ENCODE results near the gene CENPVL3.

DNA sequence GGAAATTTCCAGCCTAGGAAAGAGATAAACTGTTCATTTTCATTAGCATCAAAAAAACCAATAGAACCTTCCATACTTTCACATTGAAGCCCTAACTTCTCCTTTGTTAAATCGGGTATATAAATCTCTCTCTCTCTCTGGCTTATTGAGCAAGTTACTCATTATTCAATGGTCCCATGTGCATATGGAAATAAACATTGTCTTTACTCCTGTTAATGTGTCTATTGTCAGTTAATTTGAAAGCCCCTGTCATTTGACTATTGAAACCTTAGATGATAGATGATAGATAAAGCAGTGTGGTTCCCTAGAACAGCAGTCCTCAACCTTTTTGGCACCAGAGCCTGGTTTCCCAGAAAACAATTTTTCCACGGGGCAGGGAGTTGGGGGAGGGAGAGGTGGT lies 46.8 kb downstream of the CENPVL3 start:
- TF ChIP-seq, protein P1, sequence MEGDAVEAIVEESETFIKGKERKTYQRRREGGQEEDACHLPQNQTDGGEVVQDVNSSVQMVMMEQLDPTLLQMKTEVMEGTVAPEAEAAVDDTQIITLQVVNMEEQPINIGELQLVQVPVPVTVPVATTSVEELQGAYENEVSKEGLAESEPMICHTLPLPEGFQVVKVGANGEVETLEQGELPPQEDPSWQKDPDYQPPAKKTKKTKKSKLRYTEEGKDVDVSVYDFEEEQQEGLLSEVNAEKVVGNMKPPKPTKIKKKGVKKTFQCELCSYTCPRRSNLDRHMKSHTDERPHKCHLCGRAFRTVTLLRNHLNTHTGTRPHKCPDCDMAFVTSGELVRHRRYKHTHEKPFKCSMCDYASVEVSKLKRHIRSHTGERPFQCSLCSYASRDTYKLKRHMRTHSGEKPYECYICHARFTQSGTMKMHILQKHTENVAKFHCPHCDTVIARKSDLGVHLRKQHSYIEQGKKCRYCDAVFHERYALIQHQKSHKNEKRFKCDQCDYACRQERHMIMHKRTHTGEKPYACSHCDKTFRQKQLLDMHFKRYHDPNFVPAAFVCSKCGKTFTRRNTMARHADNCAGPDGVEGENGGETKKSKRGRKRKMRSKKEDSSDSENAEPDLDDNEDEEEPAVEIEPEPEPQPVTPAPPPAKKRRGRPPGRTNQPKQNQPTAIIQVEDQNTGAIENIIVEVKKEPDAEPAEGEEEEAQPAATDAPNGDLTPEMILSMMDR (IDR thresholded peaks at IDR 0.05; ENCODE audit: low read depth, low read length, poor library complexity, severe bottlenecking), result no peak
- no peak for TF ChIP-seq EZH2phosphoT487 (IDR thresholded peaks at IDR 0.05; ENCODE audit: borderline replicate concordance, low read length)
